Astrocyte (in vitro differentiated cells and primary cell): Measurements from ENCODE around the gene PADI6. TPM values are rescaled to one million over a fixed set of nuclear protein-coding genes. Genes with fewer than 3 reads are reported as not detected.

Experiments used
- DNase-seq: peaks from one replicate; pipeline ENCODE4 v3.0.0-alpha.2; 2010; ENCODE audit warnings: low read depth
- FAIRE-seq: peaks from 2 replicates; lab custom pipeline; 2011; peaks lifted over from hg19 to GRCh38; lab: Jason Lieb, UNC
- H2AFZ ChIP-seq: 2 replicates; pipeline ENCODE4 v1.6.0; 2012; ENCODE audit warnings: low read depth, low read length, inconsistent platforms
- H3K27ac ChIP-seq: 2 replicates; pipeline ENCODE4 v1.5.1; 2011; ENCODE audit warnings: low read depth, low read length, inconsistent platforms
- H3K27me3 ChIP-seq: 2 replicates; pipeline ENCODE4 v1.6.0; 2011; ENCODE audit warnings: low read length, inconsistent platforms; ENCODE audit not compliant: insufficient read depth
- H3K36me3 ChIP-seq: 2 replicates; pipeline ENCODE4 v1.5.1; 2011; ENCODE audit warnings: low read length, inconsistent platforms; ENCODE audit not compliant: insufficient read depth
- H3K4me1 ChIP-seq: 2 replicates; pipeline ENCODE4 v1.5.1; 2011; ENCODE audit warnings: low read length, inconsistent platforms; ENCODE audit not compliant: insufficient read depth
- H3K4me2 ChIP-seq: 2 replicates; pipeline ENCODE4 v1.6.0; 2012; ENCODE audit warnings: low read length, inconsistent platforms
- H3K4me3 ChIP-seq: 2 replicates; pipeline ENCODE4 v1.5.1; 2011; ENCODE audit warnings: low read depth, mild to moderate bottlenecking, low read length, inconsistent platforms; ENCODE audit not compliant: insufficient read depth
- H3K79me2 ChIP-seq: 2 replicates; pipeline ENCODE4 v1.6.0; 2012; ENCODE audit warnings: mild to moderate bottlenecking, low read length, inconsistent platforms; ENCODE audit not compliant: insufficient read depth
- H3K9ac ChIP-seq: 2 replicates; pipeline ENCODE4 v1.6.0; 2012; ENCODE audit warnings: mild to moderate bottlenecking, low read length, inconsistent platforms
- H3K9me3 ChIP-seq: 2 replicates; pipeline ENCODE4 v1.5.1; 2012; ENCODE audit warnings: low read depth, mild to moderate bottlenecking, low read length, inconsistent platforms; ENCODE audit not compliant: insufficient read depth
- H4K20me1 ChIP-seq: 2 replicates; pipeline ENCODE4 v1.6.0; 2012; ENCODE audit warnings: low read length, inconsistent platforms; ENCODE audit not compliant: insufficient read depth
- H3K27ac Mint-ChIP-seq: one replicate; pipeline ENCODE4 v1.8.0; 2021; ENCODE audit warnings: mild to moderate bottlenecking, mixed read lengths; ENCODE audit not compliant: unreplicated experiment
- H3K27me3 Mint-ChIP-seq: one replicate; pipeline ENCODE4 v1.8.0; 2021; ENCODE audit warnings: low read depth, mixed read lengths; ENCODE audit not compliant: unreplicated experiment
- H3K36me3 Mint-ChIP-seq: one replicate; pipeline ENCODE4 v1.8.0; 2021; ENCODE audit warnings: low read depth, mixed read lengths; ENCODE audit not compliant: unreplicated experiment
- H3K4me1 Mint-ChIP-seq: one replicate; pipeline ENCODE4 v1.8.0; 2021; ENCODE audit warnings: low read depth, mixed read lengths; ENCODE audit not compliant: unreplicated experiment
- H3K4me3 Mint-ChIP-seq: one replicate; pipeline ENCODE4 v1.8.0; 2021; ENCODE audit warnings: mild to moderate bottlenecking, moderate library complexity, mixed read lengths; ENCODE audit not compliant: unreplicated experiment
- H3K9me3 Mint-ChIP-seq: one replicate; pipeline ENCODE4 v1.8.0; 2021; ENCODE audit warnings: mild to moderate bottlenecking, mixed read lengths; ENCODE audit not compliant: unreplicated experiment
- CTCF ChIP-seq: IDR thresholded peaks from 2 replicates; pipeline ENCODE4 v1.5.1; 2011; ENCODE audit warnings: low read depth, mild to moderate bottlenecking, inconsistent platforms, low read length, moderate library complexity; ENCODE audit not compliant: insufficient read depth
- EZH2 ChIP-seq: IDR thresholded peaks from 2 replicates; pipeline ENCODE4 v1.6.1; 2012; ENCODE audit warnings: mild to moderate bottlenecking, low read length, inconsistent platforms; ENCODE audit not compliant: insufficient read depth
- total RNA-seq: library from RNA; stranded (reverse); gene quantifications from 2 replicates; pipeline ENCODE4 v1.2.1, GENCODE V29; 2021

Gene PADI6
- total RNA-seq, 1 donor from 2014 or later = not detected

- H3K36me3 ChIP-seq = peaks cover 52% of the 10 kb centered on the region
- no peaks in the 10 kb centered on the region for H3K27me3 Mint-ChIP-seq
- DNase-seq (no peak), FAIRE-seq (no peak)
- H3K4me3 ChIP-seq = no peak overlapping the region
- no peaks in the 10 kb centered on the region for H3K9me3 Mint-ChIP-seq
- H3K79me2 ChIP-seq = peaks cover 85% of the 10 kb centered on the region
- H3K9ac ChIP-seq = no peak overlapping the region
- H4K20me1 ChIP-seq = peaks cover 92% of the 10 kb centered on the region
- H3K36me3 Mint-ChIP-seq = peaks cover 21% of the 10 kb centered on the region
- no peak overlapping the region for H2AFZ ChIP-seq
- TF ChIP-seq EZH2 = no peak
- TF ChIP-seq CTCF = no peak
- no peaks in the 10 kb centered on the region for H3K4me1 Mint-ChIP-seq
- H3K27me3 ChIP-seq = no peaks in the 10 kb centered on the region
- no peak overlapping the region for H3K4me2 ChIP-seq
- H3K27ac ChIP-seq = no peak overlapping the region
- no peaks in the 10 kb centered on the region for H3K9me3 ChIP-seq
- no peak overlapping the region for H3K4me3 Mint-ChIP-seq
- no peaks in the 10 kb centered on the region for H3K4me1 ChIP-seq
- H3K27ac Mint-ChIP-seq = no peak overlapping the region
These were observed 54.0 kb downstream of the PADI6 start for GRCh38 chr1:17425806-17426600.

- H3K27me3 Mint-ChIP-seq = no peaks in the 10 kb centered on the region
- DNase-seq (no peak), FAIRE-seq (no peak)
- peaks cover 19% of the 10 kb centered on the region for H3K36me3 Mint-ChIP-seq
- H3K27ac Mint-ChIP-seq = no peak overlapping the region
- peaks cover 49% of the 10 kb centered on the region for H3K36me3 ChIP-seq
- peaks cover 97% of the 10 kb centered on the region for H3K79me2 ChIP-seq
- H3K9me3 Mint-ChIP-seq = no peaks in the 10 kb centered on the region
- no peaks in the 10 kb centered on the region for H3K9me3 ChIP-seq
- no peak overlapping the region for H3K4me3 ChIP-seq
- no peak overlapping the region for H3K4me3 Mint-ChIP-seq
- no peak overlapping the region for H3K9ac ChIP-seq
- H3K27ac ChIP-seq = no peak overlapping the region
- no peak overlapping the region for H2AFZ ChIP-seq
- peaks cover 96% of the 10 kb centered on the region for H4K20me1 ChIP-seq
- H3K4me1 ChIP-seq = no peaks in the 10 kb centered on the region
- TF ChIP-seq CTCF (no peak), EZH2 (no peak)
- no peaks in the 10 kb centered on the region for H3K4me1 Mint-ChIP-seq
- H3K4me2 ChIP-seq = no peak overlapping the region
- H3K27me3 ChIP-seq = no peaks in the 10 kb centered on the region
These were observed 56.0 kb downstream of the PADI6 start for GRCh38 chr1:17427696-17428660.
